SH-SY5Y (cell line): ENCODE data around the gene FRRS1.

Experiments
- GATA2 ChIP-seq: IDR thresholded peaks from 2 replicates; pipeline ENCODE4 v1.6.1; 2011; ENCODE audit warnings: mild to moderate bottlenecking, low read depth, low read length
- GATA3 ChIP-seq: IDR thresholded peaks from 2 replicates; pipeline ENCODE4 v1.6.1; 2011; ENCODE audit warnings: low read depth, mild to moderate bottlenecking, low read length, moderate library complexity

DNA sequence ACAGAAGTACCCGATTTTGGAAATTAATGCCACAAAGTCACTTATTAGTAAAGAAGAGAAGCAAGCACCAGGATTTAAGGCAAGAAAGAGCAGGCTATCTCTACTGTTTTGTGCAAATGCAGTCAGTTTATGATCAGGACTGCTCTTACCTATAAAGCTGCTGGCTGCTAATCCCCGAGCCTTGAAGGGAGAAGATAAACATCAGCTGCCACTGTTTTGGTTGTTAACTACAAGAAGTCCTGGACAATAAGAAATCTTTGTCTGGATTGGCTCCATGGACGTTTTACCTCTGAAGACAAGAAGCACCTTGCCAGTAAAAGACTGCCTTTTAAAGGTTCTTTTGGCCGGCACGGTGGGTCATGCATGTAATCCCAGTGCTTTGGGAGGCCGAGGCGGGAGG, 21.4 kb downstream of the FRRS1 start:
- TF ChIP-seq GATA2 (no peak), GATA3 (no peak)
